ENCODE data around the gene MYL10.

Gene MYL10

GRCh38 chr7:101581891-101582290, 47.2 kb downstream of the MYL10 start:
- DNase-seq (ENCODE audit: low spot score), result peak; percentile 2
- no peak for TF ChIP-seq CTCF (IDR thresholded peaks at IDR 0.05; ENCODE audit: extremely low read depth, insufficient read depth, missing control alignments)
- in situ Hi-C loops (cut with MboI; ENCODE audit: low pct_unique_long_range_greater_than_20kb, low sequenced_read_pairs, unreplicated experiment), result no loop called here

GRCh38 chr7:101580596-101580995, 48.5 kb downstream of the MYL10 start:
- TF ChIP-seq CTCF (IDR thresholded peaks at IDR 0.05; ENCODE audit: extremely low read depth, insufficient read depth, missing control alignments), result no peak
- in situ Hi-C loops (cut with MboI; ENCODE audit: low pct_unique_long_range_greater_than_20kb, low sequenced_read_pairs, unreplicated experiment), result no loop called here
- DNase-seq (ENCODE audit: low spot score), result no peak

GRCh38 chr7:101578552-101578951, 50.5 kb downstream of the MYL10 start:
- no peak for DNase-seq (ENCODE audit: low spot score)
- in situ Hi-C loops (cut with MboI; ENCODE audit: low pct_unique_long_range_greater_than_20kb, low sequenced_read_pairs, unreplicated experiment), result no loop called here
- no peak for TF ChIP-seq CTCF (IDR thresholded peaks at IDR 0.05; ENCODE audit: extremely low read depth, insufficient read depth, missing control alignments)

GRCh38 chr7:101576998-101577397, 52.1 kb downstream of the MYL10 start:
- no peak for DNase-seq (ENCODE audit: low spot score)
- in situ Hi-C loops (cut with MboI; ENCODE audit: low pct_unique_long_range_greater_than_20kb, low sequenced_read_pairs, unreplicated experiment), result no loop called here
- no peak for TF ChIP-seq CTCF (IDR thresholded peaks at IDR 0.05; ENCODE audit: extremely low read depth, insufficient read depth, missing control alignments)

- in situ Hi-C loops (cut with MboI; ENCODE audit: low pct_unique_long_range_greater_than_20kb, low sequenced_read_pairs, unreplicated experiment), result no loop called here
- no peak for TF ChIP-seq CTCF (IDR thresholded peaks at IDR 0.05; ENCODE audit: extremely low read depth, insufficient read depth, missing control alignments)
- DNase-seq (ENCODE audit: low spot score), result no peak
Observed at GRCh38 chr7:101575721-101576120, 53.4 kb downstream of the MYL10 start.

GRCh38 chr7:101575168-101575567, 53.9 kb downstream of the MYL10 start:
- TF ChIP-seq CTCF (IDR thresholded peaks at IDR 0.05; ENCODE audit: extremely low read depth, insufficient read depth, missing control alignments), result no peak
- no peak for DNase-seq (ENCODE audit: low spot score)
- in situ Hi-C loops (cut with MboI; ENCODE audit: low pct_unique_long_range_greater_than_20kb, low sequenced_read_pairs, unreplicated experiment), result no loop called here

GRCh38 chr7:101572156-101572555, 56.9 kb downstream of the MYL10 start:
- no peak for TF ChIP-seq CTCF (IDR thresholded peaks at IDR 0.05; ENCODE audit: extremely low read depth, insufficient read depth, missing control alignments)
- in situ Hi-C loops (cut with MboI; ENCODE audit: low pct_unique_long_range_greater_than_20kb, low sequenced_read_pairs, unreplicated experiment), result no loop called here

More at GRCh38 chr7:101572156-101572555, 56.9 kb downstream of the MYL10 start:
- no peak for DNase-seq (ENCODE audit: low spot score)

All from GM13977 (cell line).